Neural progenitor cell (in vitro differentiated cells): Measurements from ENCODE around the gene ARHGEF12.

Experiments
- EZH2 ChIP-seq: fragments of 200-600 bp; sonication (generic); IDR thresholded peaks from 2 replicates; pipeline ENCODE4 v1.6.1; 2017; ENCODE audit warnings: antibody characterized with exemption, mild to moderate bottlenecking, moderate library complexity
- EZH2phosphoT487 ChIP-seq: fragments of 200-600 bp; sonication (generic); IDR thresholded peaks from 2 replicates; pipeline ENCODE4 v1.6.1; 2017; ENCODE audit warnings: antibody characterized with exemption
- TF ChIP-seq, protein P1 (sequence below): fragments of 200-600 bp; sonication (generic); IDR thresholded peaks from 2 replicates; pipeline ENCODE4 v1.5.1; 2017; ENCODE audit warnings: antibody characterized with exemption, mild to moderate bottlenecking

DNA sequence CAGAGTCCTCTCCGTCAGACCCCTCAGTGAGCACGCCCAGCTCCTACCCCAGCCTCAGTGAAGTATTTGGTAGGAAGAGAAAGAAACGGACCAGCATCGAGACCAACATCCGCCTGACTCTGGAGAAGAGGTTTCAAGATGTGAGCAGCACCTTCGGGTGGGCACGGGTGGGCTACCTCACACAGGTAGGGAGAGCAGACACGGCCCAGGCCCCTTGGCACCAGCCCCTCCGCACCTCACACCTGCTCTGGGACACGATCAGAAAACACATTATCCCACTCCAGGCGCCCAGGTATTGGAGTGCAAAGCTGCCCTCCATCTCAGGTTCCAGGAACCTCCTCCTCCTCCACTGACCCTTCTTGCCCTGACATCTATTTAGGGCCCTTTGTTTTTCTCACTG, 28.7 kb upstream of the ARHGEF12 start:
- TF ChIP-seq, protein P1, sequence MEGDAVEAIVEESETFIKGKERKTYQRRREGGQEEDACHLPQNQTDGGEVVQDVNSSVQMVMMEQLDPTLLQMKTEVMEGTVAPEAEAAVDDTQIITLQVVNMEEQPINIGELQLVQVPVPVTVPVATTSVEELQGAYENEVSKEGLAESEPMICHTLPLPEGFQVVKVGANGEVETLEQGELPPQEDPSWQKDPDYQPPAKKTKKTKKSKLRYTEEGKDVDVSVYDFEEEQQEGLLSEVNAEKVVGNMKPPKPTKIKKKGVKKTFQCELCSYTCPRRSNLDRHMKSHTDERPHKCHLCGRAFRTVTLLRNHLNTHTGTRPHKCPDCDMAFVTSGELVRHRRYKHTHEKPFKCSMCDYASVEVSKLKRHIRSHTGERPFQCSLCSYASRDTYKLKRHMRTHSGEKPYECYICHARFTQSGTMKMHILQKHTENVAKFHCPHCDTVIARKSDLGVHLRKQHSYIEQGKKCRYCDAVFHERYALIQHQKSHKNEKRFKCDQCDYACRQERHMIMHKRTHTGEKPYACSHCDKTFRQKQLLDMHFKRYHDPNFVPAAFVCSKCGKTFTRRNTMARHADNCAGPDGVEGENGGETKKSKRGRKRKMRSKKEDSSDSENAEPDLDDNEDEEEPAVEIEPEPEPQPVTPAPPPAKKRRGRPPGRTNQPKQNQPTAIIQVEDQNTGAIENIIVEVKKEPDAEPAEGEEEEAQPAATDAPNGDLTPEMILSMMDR: no peak
- TF ChIP-seq EZH2 (no peak), EZH2phosphoT487 (no peak)
